OCI-LY7 (cell line): ENCODE results near the gene HS3ST3A1. TPM values are rescaled to one million over a fixed set of nuclear protein-coding genes. Genes with fewer than 3 reads are reported as not detected.

Experiments
- BruUV-seq: library from RNA; stranded (reverse); fragments of 400-500 nt; replicated peaks from 2 replicates; lab custom pipeline; 2021; lab: Mats Ljungman, UMichigan
- CTCF ChIA-PET: fragments of 300-600 bp; sonication (Branson Sonifier 250); formaldehyde crosslinking; loops from one replicate; lab custom pipeline; 2022; ENCODE audit warnings: antibody characterized with exemption; ENCODE audit not compliant: unreplicated experiment; lab: Charles Lee
- POLR2A ChIA-PET: fragments of 300-600 bp; sonication (Branson Sonifier 250); formaldehyde crosslinking; loops from one replicate; lab custom pipeline; 2022; ENCODE audit warnings: antibody characterized with exemption; lab: Charles Lee
- DNase-seq: peaks from one replicate; pipeline ENCODE4 v3.0.0-alpha.2; 2015; ENCODE audit warnings: low spot score
- H2AFZ ChIP-seq: fragments of 200-600 bp; sonication (generic), shearing (Covaris generic); 2 replicates; pipeline ENCODE4 v1.6.1; 2014; ENCODE audit warnings: mild to moderate bottlenecking, antibody characterized with exemption, low read length, moderate library complexity
- H3K27ac ChIP-seq: fragments of 200-600 bp; sonication (generic); 2 replicates; pipeline ENCODE4 v1.5.1; 2014; ENCODE audit warnings: mixed run types, low read depth, mild to moderate bottlenecking, moderate library complexity, low read length, inconsistent platforms; ENCODE audit not compliant: poor library complexity, severe bottlenecking
- H3K36me3 ChIP-seq: fragments of 200-600 bp; sonication (generic); 2 replicates; pipeline ENCODE4 v1.6.1; 2014; ENCODE audit warnings: mild to moderate bottlenecking, antibody characterized with exemption, low read length, moderate library complexity, mixed read lengths; ENCODE audit not compliant: insufficient read depth
- H3K4me1 ChIP-seq: fragments of 200-600 bp; sonication (generic); 2 replicates; pipeline ENCODE4 v1.5.1; 2014; ENCODE audit warnings: mild to moderate bottlenecking, low read length; ENCODE audit not compliant: insufficient read depth, poor library complexity, severe bottlenecking
- H3K4me2 ChIP-seq: fragments of 200-600 bp; sonication (generic); 2 replicates; pipeline ENCODE4 v1.6.1; 2014; ENCODE audit warnings: mild to moderate bottlenecking, low read length
- H3K4me3 ChIP-seq: fragments of 200-600 bp; sonication (generic); 2 replicates; pipeline ENCODE4 v1.5.1; 2014; ENCODE audit warnings: mild to moderate bottlenecking, low read depth, low read length; ENCODE audit not compliant: poor library complexity, severe bottlenecking
- H3K79me2 ChIP-seq: fragments of 200-600 bp; sonication (generic); 2 replicates; pipeline ENCODE4 v1.6.1; 2016; ENCODE audit warnings: low read depth, mild to moderate bottlenecking, low read length, moderate library complexity, mixed read lengths; ENCODE audit not compliant: insufficient read depth
- H3K9me2 ChIP-seq: fragments of 200-600 bp; sonication (generic); 2 replicates; pipeline ENCODE4 v1.6.1; 2016; ENCODE audit warnings: mild to moderate bottlenecking, low read length, mixed read lengths; ENCODE audit not compliant: insufficient read depth
- H3K9me3 ChIP-seq: fragments of 200-600 bp; sonication (generic); 2 replicates; pipeline ENCODE4 v1.6.1; 2014; ENCODE audit warnings: mild to moderate bottlenecking, mixed run types, low read length, mixed read lengths
- H4K20me1 ChIP-seq: fragments of 200-600 bp; sonication (generic); 2 replicates; pipeline ENCODE4 v1.6.1; 2014; ENCODE audit warnings: mild to moderate bottlenecking, antibody characterized with exemption, low read length, moderate library complexity, mixed read lengths; ENCODE audit not compliant: insufficient read depth
- EZH2phosphoT487 ChIP-seq: fragments of 200-600 bp; sonication (generic); IDR thresholded peaks from 2 replicates; pipeline ENCODE4 v1.6.1; 2018; ENCODE audit warnings: low read depth, borderline replicate concordance, mild to moderate bottlenecking, mixed run types, antibody characterized with exemption, low read length, moderate library complexity, mixed read lengths
- intact Hi-C: fragments of 100-400 bp; cut with micrococcal nuclease; formaldehyde crosslinking; loops from one replicate; pipeline ENCODE4 v1.10.0; 2022; ENCODE audit not compliant: unreplicated experiment
- total RNA-seq, 2 experiments: library from RNA; depleted of rRNA in 1 of 2; stranded (reverse); fragments of >200 nt in 1 of 2; shearing (Covaris generic) in 1 of 2; gene quantifications; 2 replicates each; pipeline ENCODE4 v1.2.3, GENCODE V29; 2014 to 2022
- TF ChIP-seq, protein P1 (sequence below): fragments of 200-600 bp; sonication (generic); conservative IDR thresholded peaks from 2 replicates; pipeline ENCODE4 v1.5.1; 2014; ENCODE audit warnings: mild to moderate bottlenecking, antibody characterized with exemption, low read length, moderate library complexity, mixed read lengths

HS3ST3A1 gene
- total RNA-seq, 2 experiments from 2014 or later: 0.72 TPM; not detected in 1

- no peak for TF ChIP-seq EZH2phosphoT487
- TF ChIP-seq, protein P1, sequence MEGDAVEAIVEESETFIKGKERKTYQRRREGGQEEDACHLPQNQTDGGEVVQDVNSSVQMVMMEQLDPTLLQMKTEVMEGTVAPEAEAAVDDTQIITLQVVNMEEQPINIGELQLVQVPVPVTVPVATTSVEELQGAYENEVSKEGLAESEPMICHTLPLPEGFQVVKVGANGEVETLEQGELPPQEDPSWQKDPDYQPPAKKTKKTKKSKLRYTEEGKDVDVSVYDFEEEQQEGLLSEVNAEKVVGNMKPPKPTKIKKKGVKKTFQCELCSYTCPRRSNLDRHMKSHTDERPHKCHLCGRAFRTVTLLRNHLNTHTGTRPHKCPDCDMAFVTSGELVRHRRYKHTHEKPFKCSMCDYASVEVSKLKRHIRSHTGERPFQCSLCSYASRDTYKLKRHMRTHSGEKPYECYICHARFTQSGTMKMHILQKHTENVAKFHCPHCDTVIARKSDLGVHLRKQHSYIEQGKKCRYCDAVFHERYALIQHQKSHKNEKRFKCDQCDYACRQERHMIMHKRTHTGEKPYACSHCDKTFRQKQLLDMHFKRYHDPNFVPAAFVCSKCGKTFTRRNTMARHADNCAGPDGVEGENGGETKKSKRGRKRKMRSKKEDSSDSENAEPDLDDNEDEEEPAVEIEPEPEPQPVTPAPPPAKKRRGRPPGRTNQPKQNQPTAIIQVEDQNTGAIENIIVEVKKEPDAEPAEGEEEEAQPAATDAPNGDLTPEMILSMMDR: no peak
- Histone ChIP-seq H4K20me1 (no peaks in the 10 kb centered on the region), H3K9me2 (no peaks in the 10 kb centered on the region), H3K4me1 (no peaks in the 10 kb centered on the region), H3K9me3 (no peaks in the 10 kb centered on the region), H2AFZ (no peak overlapping the region), H3K79me2 (no peaks in the 10 kb centered on the region), H3K36me3 (no peaks in the 10 kb centered on the region), H3K4me3 (no peak overlapping the region), H3K4me2 (no peak overlapping the region), H3K27ac (no peak overlapping the region)
- DNase-seq: no peak
- no TSS peak for BruUV-seq
- intact Hi-C loops: loop anchor here (5.0 kb wide), 1 partner anchor 727 kb away; the partner anchor contains the start of gene HS3ST3B1
- CTCF ChIA-PET: no interaction called here
- POLR2A ChIA-PET: interaction anchor here (0.7 to 0.8 kb wide), 2 partner anchors 12 to 727 kb away, joined by 3 to 4 read pairs; no protein-coding TSS in a partner anchor
Observed at GRCh38 chr17:13575466-13575865, 26.3 kb downstream of the HS3ST3A1 start.

GRCh38 chr17:13572581-13572980, 29.1 kb downstream of the HS3ST3A1 start:
- Histone ChIP-seq H2AFZ (no peak overlapping the region), H3K4me2 (no peak overlapping the region), H3K9me2 (no peaks in the 10 kb centered on the region), H3K36me3 (no peaks in the 10 kb centered on the region), H4K20me1 (no peaks in the 10 kb centered on the region), H3K79me2 (no peaks in the 10 kb centered on the region), H3K9me3 (no peaks in the 10 kb centered on the region), H3K27ac (no peak overlapping the region), H3K4me1 (no peaks in the 10 kb centered on the region), H3K4me3 (no peak overlapping the region)
- no TSS peak for BruUV-seq
- POLR2A ChIA-PET: interaction anchor here (0.8 kb wide), 1 partner anchor 9 kb away, joined by 3 read pairs; no protein-coding TSS in a partner anchor
- no peak for DNase-seq
- CTCF ChIA-PET: no interaction called here
- TF ChIP-seq, protein P1: no peak
- no peak for TF ChIP-seq EZH2phosphoT487
- intact Hi-C loops: no loop called here

DNA sequence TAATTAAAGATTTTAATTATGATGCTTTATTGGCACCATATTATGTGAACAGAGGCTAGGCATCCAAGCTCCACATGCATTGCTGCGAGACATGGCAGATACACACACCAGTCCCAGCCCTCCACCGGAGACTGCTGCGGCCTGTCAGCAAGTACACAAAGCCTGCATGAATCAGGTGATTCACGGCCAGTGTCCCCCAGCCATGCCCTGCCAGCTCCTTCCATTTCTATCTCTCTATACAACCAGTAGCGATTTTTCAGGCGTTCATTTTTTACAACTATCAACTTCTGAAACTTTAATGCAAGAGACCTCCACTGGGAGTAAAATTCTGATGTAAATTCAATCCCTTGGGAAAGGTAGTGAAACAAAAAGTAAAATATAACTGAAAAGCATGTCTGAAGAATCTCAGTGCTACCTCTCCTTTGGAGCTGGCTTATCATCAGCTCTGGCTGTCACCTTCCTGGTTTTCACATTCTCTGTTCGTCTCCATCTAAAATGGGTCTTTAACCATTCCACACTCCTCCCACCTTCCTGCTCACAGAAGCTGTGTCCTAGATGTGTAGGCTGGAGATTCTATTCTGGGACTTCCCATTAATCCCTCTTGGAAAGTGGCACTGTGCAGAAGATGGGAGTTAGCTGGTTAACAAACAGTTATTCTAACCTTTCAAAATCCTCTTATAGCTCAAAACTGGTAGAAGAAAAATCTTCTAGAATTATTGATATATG, 32.2 kb downstream of the HS3ST3A1 start:
- no peak overlapping the region for H3K27ac ChIP-seq
- H2AFZ ChIP-seq: no peak overlapping the region
- H4K20me1 ChIP-seq: no peaks in the 10 kb centered on the region
- intact Hi-C loops: no loop called here
- H3K4me2 ChIP-seq: no peak overlapping the region
- DNase-seq: no peak
- no peaks in the 10 kb centered on the region for H3K9me3 ChIP-seq
- no peaks in the 10 kb centered on the region for H3K36me3 ChIP-seq
- TF ChIP-seq EZH2phosphoT487: no peak
- TF ChIP-seq, protein P1: no peak
- H3K9me2 ChIP-seq: no peaks in the 10 kb centered on the region
- ChIA-PET POLR2A (no interaction called here), CTCF (interaction anchor here (0.6 kb wide), 1 partner anchor 12 kb away, joined by 3 read pairs; no protein-coding TSS in a partner anchor)
- H3K79me2 ChIP-seq: no peaks in the 10 kb centered on the region
- no peak overlapping the region for H3K4me3 ChIP-seq
- BruUV-seq: no TSS peak
- H3K4me1 ChIP-seq: no peaks in the 10 kb centered on the region
